Astrocyte (in vitro differentiated cells and primary cell): ENCODE results near the gene EGFL6. TPM values are rescaled to one million over a fixed set of nuclear protein-coding genes. Genes with fewer than 3 reads are reported as not detected.
A peak's percentile ranks its signal among the peaks of the same experiment; 100 is the strongest.

ENCODE experiments used
- DNase-seq: peaks from one replicate; pipeline ENCODE4 v3.0.0-alpha.2; 2010; ENCODE audit warnings: low read depth
- FAIRE-seq: peaks from 2 replicates; lab custom pipeline; 2011; peaks lifted over from hg19 to GRCh38; lab: Jason Lieb, UNC
- H2AFZ ChIP-seq: 2 replicates; pipeline ENCODE4 v1.6.0; 2012; ENCODE audit warnings: low read depth, low read length, inconsistent platforms
- H3K27ac ChIP-seq: 2 replicates; pipeline ENCODE4 v1.5.1; 2011; ENCODE audit warnings: low read depth, low read length, inconsistent platforms
- H3K27me3 ChIP-seq: 2 replicates; pipeline ENCODE4 v1.6.0; 2011; ENCODE audit warnings: low read length, inconsistent platforms; ENCODE audit not compliant: insufficient read depth
- H3K36me3 ChIP-seq: 2 replicates; pipeline ENCODE4 v1.5.1; 2011; ENCODE audit warnings: low read length, inconsistent platforms; ENCODE audit not compliant: insufficient read depth
- H3K4me1 ChIP-seq: 2 replicates; pipeline ENCODE4 v1.5.1; 2011; ENCODE audit warnings: low read length, inconsistent platforms; ENCODE audit not compliant: insufficient read depth
- H3K4me2 ChIP-seq: 2 replicates; pipeline ENCODE4 v1.6.0; 2012; ENCODE audit warnings: low read length, inconsistent platforms
- H3K4me3 ChIP-seq: 2 replicates; pipeline ENCODE4 v1.5.1; 2011; ENCODE audit warnings: low read depth, mild to moderate bottlenecking, low read length, inconsistent platforms; ENCODE audit not compliant: insufficient read depth
- H3K79me2 ChIP-seq: 2 replicates; pipeline ENCODE4 v1.6.0; 2012; ENCODE audit warnings: mild to moderate bottlenecking, low read length, inconsistent platforms; ENCODE audit not compliant: insufficient read depth
- H3K9ac ChIP-seq: 2 replicates; pipeline ENCODE4 v1.6.0; 2012; ENCODE audit warnings: mild to moderate bottlenecking, low read length, inconsistent platforms
- H3K9me3 ChIP-seq: 2 replicates; pipeline ENCODE4 v1.5.1; 2012; ENCODE audit warnings: low read depth, mild to moderate bottlenecking, low read length, inconsistent platforms; ENCODE audit not compliant: insufficient read depth
- H4K20me1 ChIP-seq: 2 replicates; pipeline ENCODE4 v1.6.0; 2012; ENCODE audit warnings: low read length, inconsistent platforms; ENCODE audit not compliant: insufficient read depth
- H3K27ac Mint-ChIP-seq: one replicate; pipeline ENCODE4 v1.8.0; 2021; ENCODE audit warnings: mild to moderate bottlenecking, mixed read lengths; ENCODE audit not compliant: unreplicated experiment
- H3K27me3 Mint-ChIP-seq: one replicate; pipeline ENCODE4 v1.8.0; 2021; ENCODE audit warnings: low read depth, mixed read lengths; ENCODE audit not compliant: unreplicated experiment
- H3K36me3 Mint-ChIP-seq: one replicate; pipeline ENCODE4 v1.8.0; 2021; ENCODE audit warnings: low read depth, mixed read lengths; ENCODE audit not compliant: unreplicated experiment
- H3K4me1 Mint-ChIP-seq: one replicate; pipeline ENCODE4 v1.8.0; 2021; ENCODE audit warnings: low read depth, mixed read lengths; ENCODE audit not compliant: unreplicated experiment
- H3K4me3 Mint-ChIP-seq: one replicate; pipeline ENCODE4 v1.8.0; 2021; ENCODE audit warnings: mild to moderate bottlenecking, moderate library complexity, mixed read lengths; ENCODE audit not compliant: unreplicated experiment
- H3K9me3 Mint-ChIP-seq: one replicate; pipeline ENCODE4 v1.8.0; 2021; ENCODE audit warnings: mild to moderate bottlenecking, mixed read lengths; ENCODE audit not compliant: unreplicated experiment
- EZH2 ChIP-seq: IDR thresholded peaks from 2 replicates; pipeline ENCODE4 v1.6.1; 2012; ENCODE audit warnings: mild to moderate bottlenecking, low read length, inconsistent platforms; ENCODE audit not compliant: insufficient read depth
- total RNA-seq: library from RNA; stranded (reverse); gene quantifications from 2 replicates; pipeline ENCODE4 v1.2.1, GENCODE V29; 2021
- TF ChIP-seq, protein P1 (sequence below): IDR thresholded peaks from 2 replicates; pipeline ENCODE4 v1.5.1; 2011; ENCODE audit warnings: low read depth, mild to moderate bottlenecking, inconsistent platforms, low read length, moderate library complexity; ENCODE audit not compliant: insufficient read depth

Gene EGFL6
- total RNA-seq, 1 donor from 2014 or later: 0.18 TPM

DNA sequence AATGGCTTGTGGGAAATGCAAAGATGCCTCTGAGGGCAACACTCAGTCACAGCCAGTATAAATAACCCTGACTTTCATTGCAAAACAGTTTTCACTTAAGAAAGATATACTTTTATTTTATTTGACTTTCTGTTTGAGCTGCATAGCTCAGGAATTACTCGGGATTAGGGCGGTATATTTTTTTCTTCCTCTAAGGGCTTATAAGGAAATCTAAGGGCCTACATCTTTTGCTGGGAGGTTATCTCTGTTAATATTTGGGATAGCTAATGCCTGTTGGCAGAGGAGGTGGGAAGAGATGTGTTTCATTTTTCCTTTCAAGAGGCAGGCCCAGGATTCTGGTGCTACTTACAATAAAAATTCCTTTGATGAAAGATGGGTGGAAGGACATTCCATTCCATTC is 28.8 kb upstream of the EGFL6 start:
- H2AFZ ChIP-seq: no peak overlapping the region
- TF ChIP-seq, protein P1, sequence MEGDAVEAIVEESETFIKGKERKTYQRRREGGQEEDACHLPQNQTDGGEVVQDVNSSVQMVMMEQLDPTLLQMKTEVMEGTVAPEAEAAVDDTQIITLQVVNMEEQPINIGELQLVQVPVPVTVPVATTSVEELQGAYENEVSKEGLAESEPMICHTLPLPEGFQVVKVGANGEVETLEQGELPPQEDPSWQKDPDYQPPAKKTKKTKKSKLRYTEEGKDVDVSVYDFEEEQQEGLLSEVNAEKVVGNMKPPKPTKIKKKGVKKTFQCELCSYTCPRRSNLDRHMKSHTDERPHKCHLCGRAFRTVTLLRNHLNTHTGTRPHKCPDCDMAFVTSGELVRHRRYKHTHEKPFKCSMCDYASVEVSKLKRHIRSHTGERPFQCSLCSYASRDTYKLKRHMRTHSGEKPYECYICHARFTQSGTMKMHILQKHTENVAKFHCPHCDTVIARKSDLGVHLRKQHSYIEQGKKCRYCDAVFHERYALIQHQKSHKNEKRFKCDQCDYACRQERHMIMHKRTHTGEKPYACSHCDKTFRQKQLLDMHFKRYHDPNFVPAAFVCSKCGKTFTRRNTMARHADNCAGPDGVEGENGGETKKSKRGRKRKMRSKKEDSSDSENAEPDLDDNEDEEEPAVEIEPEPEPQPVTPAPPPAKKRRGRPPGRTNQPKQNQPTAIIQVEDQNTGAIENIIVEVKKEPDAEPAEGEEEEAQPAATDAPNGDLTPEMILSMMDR: no peak
- no peak for TF ChIP-seq EZH2
- no peaks in the 10 kb centered on the region for H3K36me3 ChIP-seq
- Mint-ChIP-seq H3K36me3 (no peaks in the 10 kb centered on the region), H3K27ac (no peak overlapping the region), H3K27me3 (no peaks in the 10 kb centered on the region), H3K4me1 (no peaks in the 10 kb centered on the region), H3K4me3 (no peak overlapping the region), H3K9me3 (no peaks in the 10 kb centered on the region)
- no peak overlapping the region for H3K27ac ChIP-seq
- DNase-seq: no peak
- H3K9ac ChIP-seq: no peak overlapping the region
- FAIRE-seq: peak; percentile 39
- no peaks in the 10 kb centered on the region for H4K20me1 ChIP-seq
- H3K4me2 ChIP-seq: no peak overlapping the region
- no peaks in the 10 kb centered on the region for H3K27me3 ChIP-seq
- H3K79me2 ChIP-seq: no peaks in the 10 kb centered on the region
- H3K9me3 ChIP-seq: no peaks in the 10 kb centered on the region
- no peak overlapping the region for H3K4me3 ChIP-seq
- no peaks in the 10 kb centered on the region for H3K4me1 ChIP-seq

DNA sequence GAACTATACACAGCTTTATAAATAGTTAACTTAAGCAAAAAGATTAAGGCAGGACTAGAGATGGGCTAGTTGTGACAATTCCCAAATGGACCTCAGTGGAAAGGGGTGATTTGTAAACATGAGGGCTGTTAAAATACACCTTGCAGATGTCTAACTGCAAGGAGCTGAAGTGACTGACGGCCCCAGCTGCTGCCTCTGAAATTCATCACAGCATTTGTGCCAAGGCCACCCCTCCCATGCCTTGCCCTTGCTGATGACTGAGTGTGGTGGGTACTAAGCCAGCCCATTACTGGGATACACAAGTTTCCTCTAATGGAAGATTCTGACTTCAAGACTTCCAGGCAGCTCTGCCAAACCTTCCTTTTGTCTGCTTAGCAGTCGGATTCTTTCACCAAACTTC is 23.7 kb upstream of the EGFL6 start:
- Mint-ChIP-seq H3K36me3 (no peaks in the 10 kb centered on the region), H3K27ac (no peak overlapping the region)
- H3K9me3 ChIP-seq: no peaks in the 10 kb centered on the region

DNA sequence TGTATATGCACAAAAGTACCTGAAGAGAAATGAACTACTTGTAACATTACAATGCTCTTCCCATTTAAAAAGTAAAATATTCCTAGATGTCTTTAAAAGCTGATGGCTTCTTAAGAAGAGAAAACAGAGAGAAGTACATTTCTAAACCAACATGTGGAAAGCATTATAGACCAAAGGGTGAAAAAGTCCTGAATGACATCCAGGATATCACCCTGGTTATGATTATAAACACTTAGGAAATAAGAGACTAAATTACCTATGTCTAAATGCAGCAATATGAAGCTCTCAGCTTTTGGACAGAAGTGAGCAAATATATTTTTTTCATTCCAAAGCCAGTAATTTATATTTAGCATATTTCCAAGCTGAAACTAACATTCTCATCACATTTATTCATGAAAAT is 21.7 kb upstream of the EGFL6 start:
- H3K36me3 ChIP-seq: no peaks in the 10 kb centered on the region
- H3K9ac ChIP-seq: no peak overlapping the region
- no peaks in the 10 kb centered on the region for H3K27me3 ChIP-seq
- no peaks in the 10 kb centered on the region for H3K9me3 ChIP-seq
- Mint-ChIP-seq H3K4me3 (no peak overlapping the region), H3K9me3 (peaks cover 2% of the 10 kb centered on the region), H3K27ac (no peak overlapping the region), H3K36me3 (no peaks in the 10 kb centered on the region), H3K27me3 (no peaks in the 10 kb centered on the region), H3K4me1 (no peaks in the 10 kb centered on the region)
- H3K4me1 ChIP-seq: no peaks in the 10 kb centered on the region
- peak; percentile 89 for FAIRE-seq
- no peak overlapping the region for H3K4me3 ChIP-seq
- TF ChIP-seq, protein P1: no peak
- no peak for TF ChIP-seq EZH2
- H4K20me1 ChIP-seq: no peaks in the 10 kb centered on the region
- DNase-seq: no peak
- H3K4me2 ChIP-seq: no peak overlapping the region
- H3K79me2 ChIP-seq: no peaks in the 10 kb centered on the region
- H3K27ac ChIP-seq: no peak overlapping the region
- no peak overlapping the region for H2AFZ ChIP-seq

More for the DNA sequence above, 23.7 kb upstream of the EGFL6 start:
- Histone ChIP-seq H3K27me3 (no peaks in the 10 kb centered on the region), H3K4me2 (no peak overlapping the region), H3K9ac (no peak overlapping the region), H3K27ac (no peak overlapping the region), H2AFZ (no peak overlapping the region), H3K36me3 (no peaks in the 10 kb centered on the region), H3K4me3 (no peak overlapping the region), H3K79me2 (no peaks in the 10 kb centered on the region), H3K4me1 (no peaks in the 10 kb centered on the region), H4K20me1 (no peaks in the 10 kb centered on the region)
- Mint-ChIP-seq H3K4me1 (no peaks in the 10 kb centered on the region), H3K27me3 (no peaks in the 10 kb centered on the region), H3K4me3 (no peak overlapping the region), H3K9me3 (no peaks in the 10 kb centered on the region)
- DNase-seq (no peak), FAIRE-seq (no peak)
- TF ChIP-seq, protein P1: no peak
- no peak for TF ChIP-seq EZH2
